ENCODE data around the gene CD19. TPM values are rescaled to one million over a fixed set of nuclear protein-coding genes. Genes with fewer than 3 reads are reported as not detected.

Gene CD19
- total and polyA plus RNA-seq, 7 experiments from 2014 or later, result 0.22 to 3.0 (median 0.40) TPM

DNA sequence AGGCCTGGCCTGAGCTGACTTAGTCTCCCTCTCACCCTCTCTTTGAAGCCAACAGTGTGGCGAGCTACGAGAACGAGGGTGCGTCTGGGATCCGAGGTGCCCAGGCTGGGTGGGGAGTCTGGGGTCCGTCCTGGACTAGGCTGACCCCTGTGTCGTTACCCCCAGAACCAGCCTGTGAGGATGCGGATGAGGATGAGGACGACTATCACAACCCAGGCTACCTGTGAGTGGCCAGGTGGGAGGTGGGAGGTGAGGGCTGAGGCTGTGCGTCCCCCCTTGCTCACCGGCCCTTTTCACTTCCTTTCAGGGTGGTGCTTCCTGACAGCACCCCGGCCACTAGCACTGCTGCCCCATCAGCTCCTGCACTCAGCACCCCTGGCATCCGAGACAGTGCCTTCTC lies 54.7 kb downstream of the CD19 start:
- Histone ChIP-seq H3K4me1 (ENCODE audit: control insufficient read depth in 2 of 2, insufficient read depth in 2 of 2, low read length in 2 of 2) (peaks cover 46 to 56% of the 10 kb centered on the region in 2 donors), H3K4me3 (ENCODE audit: low read length) (peak overlapping the region; percentile 98), H3K36me3 (ENCODE audit: control insufficient read depth in 2 of 3, insufficient read depth in 3 of 3, low read length in 3 of 3) (peaks cover 0 to 73% (median 15%) of the 10 kb centered on the region in 3 experiments), H3K27me3 (ENCODE audit: control insufficient read depth in 2 of 2, insufficient read depth in 2 of 2, low read length in 2 of 2) (no peaks in the 10 kb centered on the region), H3K9me3 (ENCODE audit: control insufficient read depth in 2 of 3, low read length in 3 of 3) (no peaks in the 10 kb centered on the region), H3K27ac (ENCODE audit: low read depth, low read length) (peak overlapping the region; percentile 87)
- Mint-ChIP-seq H3K27ac (peak overlapping the region; percentile 94 to 99 (median 97)), H3K36me3 (peaks cover 26 to 79% (median 51%) of the 10 kb centered on the region in 5 donors), H3K4me3 (peak overlapping the region; percentile 94 to 100 (median 98)), H3K9me3 (peaks cover 2 to 10% (median 8%) of the 10 kb centered on the region in 11 donors), H3K27me3 (no peaks in the 10 kb centered on the region), H3K4me1 (peaks cover 51 to 70% (median 61%) of the 10 kb centered on the region in 7 donors)
- intact Hi-C loops (cut with micrococcal nuclease), result loop anchor here in 1 of 2 donors (5.0 kb wide), 1 partner anchor 59 kb away; the partner anchor contains the start of gene RABEP2
- ChIA-PET POLR2A (interaction anchor here (0.6 to 8.7 kb wide), 11 partner anchors 10 to 695 kb away, joined by 3 to 194 read pairs (median 10); partner anchors contain the start of genes NFATC2IP and SPNS1), CTCF (interaction anchor here (0.6 to 2.4 kb wide), 8 partner anchors 9 to 40 kb away, joined by 3 to 14 read pairs (median 5); partner anchors contain the start of gene SPNS1)
- ATAC-seq, result no peak
- no peak for DNase-seq

- ChIA-PET POLR2A (interaction anchor here (0.6 to 8.7 kb wide), 11 partner anchors 11 to 155 kb away, joined by 3 to 194 read pairs (median 6); partner anchors contain the start of genes NFATC2IP and SPNS1), CTCF (interaction anchor here (0.6 to 2.4 kb wide), 8 partner anchors 10 to 88 kb away, joined by 3 to 14 read pairs (median 6); partner anchors contain the start of gene SPNS1)
- intact Hi-C loops (cut with micrococcal nuclease), result loop anchor here in 1 of 2 donors (1.0 to 5.0 kb wide), 2 partner anchors 21 to 60 kb away; partner anchors contain the start of gene RABEP2
- Mint-ChIP-seq H3K4me3 (peak overlapping the region; percentile 94 to 100 (median 98)), H3K4me1 (peaks cover 54 to 73% (median 60%) of the 10 kb centered on the region in 7 donors), H3K36me3 (peaks cover 26 to 72% (median 43%) of the 10 kb centered on the region in 5 donors), H3K27me3 (no peaks in the 10 kb centered on the region), H3K9me3 (peaks cover 2 to 8% (median 7%) of the 10 kb centered on the region in 11 donors), H3K27ac (peak overlapping the region; percentile 91 to 99 (median 97))
- no peak for DNase-seq
- H3K4me3 ChIP-seq (ENCODE audit: low read length), result peak overlapping the region; percentile 98
- no peaks in the 10 kb centered on the region for H3K9me3 ChIP-seq (ENCODE audit: control insufficient read depth in 2 of 3, low read length in 3 of 3)
- peaks cover 46 to 56% of the 10 kb centered on the region in 2 donors for H3K4me1 ChIP-seq (ENCODE audit: control insufficient read depth in 2 of 2, insufficient read depth in 2 of 2, low read length in 2 of 2)
- H3K36me3 ChIP-seq (ENCODE audit: control insufficient read depth in 2 of 3, insufficient read depth in 3 of 3, low read length in 3 of 3), result peaks cover 0 to 68% (median 15%) of the 10 kb centered on the region in 3 experiments
- H3K27me3 ChIP-seq (ENCODE audit: control insufficient read depth in 2 of 2, insufficient read depth in 2 of 2, low read length in 2 of 2), result no peaks in the 10 kb centered on the region
- H3K27ac ChIP-seq (ENCODE audit: low read depth, low read length), result peak overlapping the region; percentile 87
- no peak for ATAC-seq
Observed at GRCh38 chr16:28987170-28987853, 55.5 kb downstream of the CD19 start.

Other genes starting within 250 kb of the CD19 start
- 100 to 1,000 TPM; 269 to 736 (median 377) TPM for gene EIF3C, start 220.5 kb upstream of the CD19 start, total RNA-seq
- 100 to 1,000 TPM; 158 to 380 TPM for gene EIF3C, start 220.5 kb upstream of the CD19 start, polyA plus RNA-seq
- 1 to 10 TPM; 2.9 to 5.2 (median 4.8) TPM for gene NPIPB9, start 180.2 kb upstream of the CD19 start, total RNA-seq
- gene NPIPB9, start 180.2 kb upstream of the CD19 start, polyA plus RNA-seq, result under 1 TPM; 0.18 to 0.30 TPM
- gene ATXN2L, start 109.0 kb upstream of the CD19 start, total RNA-seq, result 100 to 1,000 TPM; 274 to 374 (median 310) TPM
- gene ATXN2L, start 109.0 kb upstream of the CD19 start, polyA plus RNA-seq, result 10 to 100 TPM; 19.7 to 38.8 TPM
- 100 to 1,000 TPM in 2 of 5 experiments, 10 to 100 TPM in 3; 89.7 to 140 (median 95.2) TPM for gene TUFM, start 85.6 kb upstream of the CD19 start, total RNA-seq
- gene TUFM, start 85.6 kb upstream of the CD19 start, polyA plus RNA-seq, result 100 to 1,000 TPM; 125 to 139 TPM
- 100 to 1,000 TPM in 2 of 5 experiments, 10 to 100 TPM in 3; 66.8 to 145 (median 77.8) TPM for gene SH2B1, start 68.1 kb upstream of the CD19 start, total RNA-seq
- 1 to 10 TPM; 1.9 to 3.1 TPM for gene SH2B1, start 68.1 kb upstream of the CD19 start, polyA plus RNA-seq
- 1 to 10 TPM in 2 of 5 experiments, under 1 TPM in 3; 0.32 to 1.6 (median 0.89) TPM for gene ATP2A1, start 53.5 kb upstream of the CD19 start, total RNA-seq
- gene ATP2A1, start 53.5 kb upstream of the CD19 start, polyA plus RNA-seq, result not detected
- 10 to 100 TPM; 19.9 to 30.3 (median 27.3) TPM for gene RABEP2, start 6.7 kb upstream of the CD19 start, total RNA-seq
- 1 to 10 TPM; 4.4 to 7.5 TPM for gene RABEP2, start 6.7 kb upstream of the CD19 start, polyA plus RNA-seq
- 100 to 1,000 TPM in 3 of 5 experiments, 10 to 100 TPM in 2; 70.9 to 117 (median 111) TPM for gene NFATC2IP, start 19.0 kb downstream of the CD19 start, total RNA-seq
- gene NFATC2IP, start 19.0 kb downstream of the CD19 start, polyA plus RNA-seq, result 10 to 100 TPM; 26.0 to 37.8 TPM
- gene SPNS1, start 42.8 kb downstream of the CD19 start, total RNA-seq, result 10 to 100 TPM; 31.1 to 47.0 (median 42.1) TPM
- 10 to 100 TPM; 22.6 to 40.4 TPM for gene SPNS1, start 42.8 kb downstream of the CD19 start, polyA plus RNA-seq
- gene LAT, start 53.1 kb downstream of the CD19 start, total RNA-seq, result 100 to 1,000 TPM; 179 to 476 (median 342) TPM
- 100 to 1,000 TPM; 317 to 445 TPM for gene LAT, start 53.1 kb downstream of the CD19 start, polyA plus RNA-seq

All from naive thymus-derived CD4-positive, alpha-beta T cell (primary cell).